Activated CD4-positive, alpha-beta T cell treated with anti-CD3 and anti-CD28 coated beads for 36 hours (primary cell): ENCODE results near the gene CARNS1. TPM values are rescaled to one million over a fixed set of nuclear protein-coding genes. Genes with fewer than 3 reads are reported as not detected.

Experiments
- ATAC-seq: fragments of 200-7000 bp; cut with Tn5 transposase; one replicate; pipeline ENCODE4 v1.10.0; 2021; ENCODE audit warnings: mild to moderate bottlenecking, moderate library complexity
- CTCF ChIA-PET: fragments of 350-600 bp; sonication (Branson Sonifier 250); formaldehyde crosslinking; loops from one replicate; lab custom pipeline; 2021; ENCODE audit warnings: antibody characterized with exemption; lab: Charles Lee
- POLR2A ChIA-PET: fragments of 350-600 bp; sonication (Branson Sonifier 250); formaldehyde crosslinking; loops from one replicate; lab custom pipeline; 2021; ENCODE audit warnings: antibody characterized with exemption, inconsistent platforms; lab: Charles Lee
- DNase-seq: peaks from one replicate; pipeline ENCODE4 v3.0.0-alpha.2; 2020
- H3K27ac Mint-ChIP-seq: one replicate; pipeline ENCODE4 v1.8.0; 2021; ENCODE audit warnings: mixed read lengths
- H3K27me3 Mint-ChIP-seq: one replicate; pipeline ENCODE4 v1.8.0; 2021; ENCODE audit warnings: mixed read lengths
- H3K36me3 Mint-ChIP-seq: one replicate; pipeline ENCODE4 v1.8.0; 2021; ENCODE audit warnings: low read depth, mixed read lengths
- H3K4me1 Mint-ChIP-seq: one replicate; pipeline ENCODE4 v1.8.0; 2021; ENCODE audit warnings: mixed read lengths
- H3K4me3 Mint-ChIP-seq: one replicate; pipeline ENCODE4 v1.8.0; 2021; ENCODE audit warnings: mild to moderate bottlenecking, moderate library complexity, mixed read lengths
- H3K9me3 Mint-ChIP-seq: one replicate; pipeline ENCODE4 v1.8.0; 2021; ENCODE audit warnings: low read depth, mixed read lengths
- intact Hi-C, 2 experiments: fragments of 100-400 bp; cut with DNase I in 1 of 2; cut with micrococcal nuclease in 1 of 2; formaldehyde crosslinking; loops; one replicate each; pipeline versions ENCODE4 v1.14.2 to v1.15.1; 2022 to 2024; cut with DNase I, micrococcal nuclease
- total RNA-seq, 2 experiments: library from RNA; stranded (reverse); gene quantifications; one replicate each; pipeline ENCODE4 v1.2.3, GENCODE V29; 2021

CARNS1 gene
- total RNA-seq, 2 experiments from 2014 or later: 1.5 to 1.6 TPM

DNA sequence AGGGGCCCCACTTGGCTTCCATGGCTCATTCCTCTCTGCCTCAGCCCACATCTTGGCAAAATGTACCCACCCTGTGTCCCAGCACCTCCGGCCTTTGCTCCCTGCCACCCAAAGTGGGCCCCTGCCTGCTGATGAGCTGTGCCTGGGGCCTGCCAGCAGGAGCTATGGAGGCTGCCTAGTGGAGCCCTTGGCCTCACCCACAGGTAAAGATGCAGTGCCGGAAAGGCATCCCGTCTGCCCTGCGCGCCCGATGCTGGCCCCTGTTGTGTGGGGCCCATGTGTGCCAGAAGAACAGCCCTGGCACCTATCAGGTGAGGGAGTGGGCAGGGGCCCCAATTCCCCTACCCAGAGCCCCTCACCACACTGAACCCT lies 10.3 kb upstream of the CARNS1 start:
- peaks cover 50% of the 10 kb centered on the region for H3K36me3 Mint-ChIP-seq
- CTCF ChIA-PET: interaction anchor here (1.0 to 5.2 kb wide), 6 partner anchors 9 to 164 kb away, joined by 3 to 34 read pairs (median 4); partner anchors contain the start of gene POLD4

GRCh38 chr11:67405688-67406339 lies 9.7 kb upstream of the CARNS1 start:
- peak overlapping the region; percentile 87 for H3K27ac Mint-ChIP-seq
- intact Hi-C loops: loop anchor here (2.0 to 10.0 kb wide), 2 partner anchors 33 to 719 kb away; partner anchors contain the start of gene CHKA (in 1 of the 2)
- DNase-seq (no peak), ATAC-seq (no peak)
- ChIA-PET POLR2A (interaction anchor here (2.5 kb wide), 1 partner anchor 14 kb away, joined by 14 read pairs; no protein-coding TSS in a partner anchor), CTCF (interaction anchor here (1.0 to 5.2 kb wide), 5 partner anchors 10 to 165 kb away, joined by 3 to 34 read pairs (median 4); partner anchors contain the start of gene POLD4)
- H3K27me3 Mint-ChIP-seq: no peaks in the 10 kb centered on the region
- H3K4me3 Mint-ChIP-seq: peak overlapping the region; percentile 85
- peaks cover 58% of the 10 kb centered on the region for H3K4me1 Mint-ChIP-seq
- peaks cover 45% of the 10 kb centered on the region for H3K36me3 Mint-ChIP-seq
- H3K9me3 Mint-ChIP-seq: no peaks in the 10 kb centered on the region

More for the DNA sequence above, 10.3 kb upstream of the CARNS1 start:
- H3K4me3 Mint-ChIP-seq: peak overlapping the region; percentile 85
- POLR2A ChIA-PET: interaction anchor here (0.6 to 2.5 kb wide), 3 partner anchors 8 to 14 kb away, joined by 4 to 14 read pairs (median 6); partner anchors contain the start of gene RAD9A
- ATAC-seq (no peak), DNase-seq (peak; percentile 57)
- H3K27me3 Mint-ChIP-seq: no peaks in the 10 kb centered on the region
- no peaks in the 10 kb centered on the region for H3K9me3 Mint-ChIP-seq
- intact Hi-C loops: loop anchor here in 1 of 2 experiments (10.0 kb wide), 1 partner anchor 720 kb away; the partner anchor contains the start of gene CHKA
- H3K4me1 Mint-ChIP-seq: peaks cover 58% of the 10 kb centered on the region
- H3K27ac Mint-ChIP-seq: peak overlapping the region; percentile 87

- H3K4me1 Mint-ChIP-seq: peaks cover 65% of the 10 kb centered on the region
- peak overlapping the region; percentile 87 for H3K27ac Mint-ChIP-seq
- peak overlapping the region; percentile 85 for H3K4me3 Mint-ChIP-seq
- no peak for ATAC-seq
- H3K27me3 Mint-ChIP-seq: no peaks in the 10 kb centered on the region
- peaks cover 43% of the 10 kb centered on the region for H3K36me3 Mint-ChIP-seq
- H3K9me3 Mint-ChIP-seq: no peaks in the 10 kb centered on the region
- intact Hi-C loops: loop anchor here (2.0 to 10.0 kb wide), 2 partner anchors 32 to 718 kb away; partner anchors contain the start of gene CHKA (in 1 of the 2)
- CTCF ChIA-PET: interaction anchor here (1.2 to 1.3 kb wide), 3 partner anchors 12 to 63 kb away, joined by 3 to 8 read pairs (median 4); no protein-coding TSS in a partner anchor
- POLR2A ChIA-PET: interaction anchor here (0.6 kb wide), 1 partner anchor 178 kb away, joined by 8 read pairs; no protein-coding TSS in a partner anchor
- DNase-seq: peak; percentile 18
Measured at GRCh38 chr11:67406420-67406968, 9.0 kb upstream of the CARNS1 start.

GRCh38 chr11:67406969-67407687 lies 8.3 kb upstream of the CARNS1 start:
- H3K27ac Mint-ChIP-seq: peak overlapping the region; percentile 87
- ChIA-PET CTCF (interaction anchor here (1.0 to 1.3 kb wide), 6 partner anchors 11 to 98 kb away, joined by 3 to 8 read pairs (median 4); partner anchors contain the start of gene PITPNM1), POLR2A (interaction anchor here (0.6 to 3.0 kb wide), 5 partner anchors 11 to 178 kb away, joined by 3 to 13 read pairs (median 4); partner anchors contain the start of genes PTPRCAP and RPS6KB2)
- peak overlapping the region; percentile 85 for H3K4me3 Mint-ChIP-seq
- H3K9me3 Mint-ChIP-seq: no peaks in the 10 kb centered on the region
- peaks cover 71% of the 10 kb centered on the region for H3K4me1 Mint-ChIP-seq
- DNase-seq (peak; percentile 61), ATAC-seq (no peak)
- intact Hi-C loops: loop anchor here (1.0 to 10.0 kb wide), 3 partner anchors 9 to 718 kb away; partner anchors contain the start of gene CHKA (in 1 of the 2)
- H3K27me3 Mint-ChIP-seq: no peaks in the 10 kb centered on the region
- H3K36me3 Mint-ChIP-seq: peaks cover 43% of the 10 kb centered on the region

DNA sequence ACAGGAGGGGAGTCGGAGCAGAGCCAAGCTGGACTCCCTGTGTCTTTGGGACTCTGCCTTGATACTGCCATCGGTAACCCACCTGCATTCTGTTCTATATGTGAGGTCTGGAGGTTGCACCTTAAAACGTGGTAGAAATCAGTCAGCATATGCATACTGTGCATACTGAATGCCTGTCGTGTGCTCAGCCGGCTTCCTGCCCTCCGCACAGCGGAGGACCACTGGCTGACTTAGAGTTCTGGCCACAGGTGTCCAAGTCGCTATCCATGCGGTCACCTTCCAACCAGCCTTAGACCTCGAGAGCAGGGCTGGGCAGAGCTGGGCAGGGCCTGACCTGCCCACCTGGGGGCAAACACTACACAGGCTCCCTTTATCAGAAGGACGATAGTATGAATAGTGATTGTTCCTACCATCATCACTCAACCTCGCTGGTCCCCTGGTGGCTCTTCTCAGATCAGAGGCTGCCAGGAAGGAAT lies 7.8 kb upstream of the CARNS1 start:
- DNase-seq (no peak), ATAC-seq (no peak)
- Mint-ChIP-seq H3K27ac (peak overlapping the region; percentile 87), H3K9me3 (no peaks in the 10 kb centered on the region), H3K4me1 (peaks cover 74% of the 10 kb centered on the region), H3K36me3 (peaks cover 43% of the 10 kb centered on the region), H3K27me3 (no peaks in the 10 kb centered on the region), H3K4me3 (peak overlapping the region; percentile 85)
- CTCF ChIA-PET: interaction anchor here (0.6 to 2.1 kb wide), 8 partner anchors 10 to 100 kb away, joined by 3 to 10 read pairs (median 4); partner anchors contain the start of gene PITPNM1
- POLR2A ChIA-PET: interaction anchor here (0.6 to 3.0 kb wide), 4 partner anchors 11 to 43 kb away, joined by 3 to 13 read pairs (median 4); partner anchors contain the start of genes PTPRCAP and RPS6KB2
- intact Hi-C loops: loop anchor here (1.0 to 10.0 kb wide), 3 partner anchors 9 to 717 kb away; partner anchors contain the start of gene CHKA (in 1 of the 2)

DNA sequence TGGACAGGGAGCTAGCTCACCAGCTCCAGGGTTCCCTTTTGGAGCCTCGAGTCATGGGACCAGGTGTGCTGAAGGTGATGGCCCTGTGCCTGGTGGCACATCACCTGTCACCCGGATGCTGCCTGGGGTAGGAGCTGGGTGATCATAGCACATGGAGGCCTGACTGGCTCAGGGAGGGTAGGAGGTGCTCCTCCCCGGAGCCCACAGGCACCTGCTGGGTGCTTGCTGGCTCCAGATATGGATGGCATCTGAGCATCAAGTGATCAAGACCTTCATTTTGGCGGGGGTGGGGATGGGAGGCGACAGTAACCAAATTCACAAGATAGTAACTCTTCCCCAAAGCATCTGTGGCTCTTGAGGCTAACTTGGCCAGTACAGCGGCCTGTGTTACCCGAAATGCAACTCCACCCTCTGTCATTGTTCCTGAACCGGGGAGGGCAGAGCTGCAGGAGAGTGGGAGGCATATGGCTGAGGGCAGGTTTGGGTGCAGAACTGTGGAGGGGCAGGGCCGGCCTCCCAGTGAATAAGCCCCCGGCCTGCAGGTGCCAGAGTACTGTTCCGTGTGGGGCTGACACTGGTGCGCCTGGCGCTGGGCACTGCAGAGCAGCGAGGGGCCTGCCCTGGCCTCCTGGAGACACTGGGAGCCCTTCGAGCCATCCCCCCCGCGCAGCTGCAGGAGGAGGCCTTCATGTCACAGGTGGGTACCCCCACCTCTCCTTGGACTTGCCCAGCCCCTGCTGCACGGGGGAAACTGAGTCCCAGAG lies 6.9 kb upstream of the CARNS1 start:
- Mint-ChIP-seq H3K36me3 (peaks cover 43% of the 10 kb centered on the region), H3K27ac (peak overlapping the region; percentile 87), H3K27me3 (no peaks in the 10 kb centered on the region), H3K4me1 (peaks cover 75% of the 10 kb centered on the region), H3K9me3 (no peaks in the 10 kb centered on the region), H3K4me3 (peak overlapping the region; percentile 85)
- DNase-seq: peak; percentile 52
- ChIA-PET CTCF (interaction anchor here (0.6 to 2.1 kb wide), 9 partner anchors 10 to 141 kb away, joined by 3 to 10 read pairs (median 3); no protein-coding TSS in a partner anchor), POLR2A (interaction anchor here (0.9 to 3.0 kb wide), 2 partner anchors 10 to 28 kb away, joined by 3 to 13 read pairs; no protein-coding TSS in a partner anchor)
- intact Hi-C loops: loop anchor here in 1 of 2 experiments (10.0 kb wide), 1 partner anchor 716 kb away; the partner anchor contains the start of gene CHKA
- peak; percentile 1 for ATAC-seq

DNA sequence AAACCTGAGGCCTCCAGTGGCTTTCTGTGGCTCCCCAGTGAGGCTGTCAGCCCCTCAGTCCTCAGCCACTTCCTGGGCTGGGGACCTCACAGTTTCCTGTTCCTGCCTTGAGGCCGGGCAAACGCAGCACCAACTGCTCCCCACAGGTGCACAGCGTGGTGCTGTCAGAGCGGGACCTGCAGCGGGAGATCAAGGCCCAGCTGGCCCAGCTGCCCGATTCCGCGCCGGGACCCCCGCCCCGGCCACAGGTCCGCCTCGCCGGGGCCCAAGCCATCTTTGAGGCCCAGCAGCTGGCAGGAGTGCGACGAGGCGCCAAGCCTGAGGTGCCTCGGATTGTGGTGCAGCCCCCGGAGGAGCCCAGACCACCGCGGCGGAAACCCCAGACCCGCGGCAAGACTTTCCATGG lies 6.2 kb upstream of the CARNS1 start:
- ChIA-PET POLR2A (interaction anchor here (0.9 to 3.0 kb wide), 2 partner anchors 9 to 27 kb away, joined by 3 to 13 read pairs; no protein-coding TSS in a partner anchor), CTCF (interaction anchor here (0.7 to 2.1 kb wide), 6 partner anchors 9 to 141 kb away, joined by 3 to 10 read pairs (median 3); no protein-coding TSS in a partner anchor)
- peak; percentile 84 for DNase-seq
- peak; percentile 62 for ATAC-seq
- no peaks in the 10 kb centered on the region for H3K27me3 Mint-ChIP-seq
- intact Hi-C loops: loop anchor here in 1 of 2 experiments (10.0 kb wide), 1 partner anchor 716 kb away; the partner anchor contains the start of gene CHKA
- peak overlapping the region; percentile 87 for H3K27ac Mint-ChIP-seq
- H3K4me1 Mint-ChIP-seq: peaks cover 74% of the 10 kb centered on the region
- H3K9me3 Mint-ChIP-seq: no peaks in the 10 kb centered on the region
- H3K4me3 Mint-ChIP-seq: peak overlapping the region; percentile 85
- H3K36me3 Mint-ChIP-seq: peaks cover 43% of the 10 kb centered on the region

GRCh38 chr11:67409781-67410368 lies 5.6 kb upstream of the CARNS1 start:
- Mint-ChIP-seq H3K4me3 (peak overlapping the region; percentile 85), H3K27ac (peak overlapping the region; percentile 87), H3K36me3 (peaks cover 39% of the 10 kb centered on the region), H3K9me3 (no peaks in the 10 kb centered on the region), H3K4me1 (peaks cover 76% of the 10 kb centered on the region), H3K27me3 (no peaks in the 10 kb centered on the region)
- POLR2A ChIA-PET: interaction anchor here (3.0 kb wide), 1 partner anchor 8 kb away, joined by 13 read pairs; no protein-coding TSS in a partner anchor
- intact Hi-C loops: loop anchor here in 1 of 2 experiments (10.0 kb wide), 1 partner anchor 715 kb away; the partner anchor contains the start of gene CHKA
- ATAC-seq: no peak
- peak; percentile 44 for DNase-seq
- CTCF ChIA-PET: interaction anchor here (0.9 to 2.1 kb wide), 3 partner anchors 9 to 80 kb away, joined by 3 to 10 read pairs (median 4); no protein-coding TSS in a partner anchor

DNA sequence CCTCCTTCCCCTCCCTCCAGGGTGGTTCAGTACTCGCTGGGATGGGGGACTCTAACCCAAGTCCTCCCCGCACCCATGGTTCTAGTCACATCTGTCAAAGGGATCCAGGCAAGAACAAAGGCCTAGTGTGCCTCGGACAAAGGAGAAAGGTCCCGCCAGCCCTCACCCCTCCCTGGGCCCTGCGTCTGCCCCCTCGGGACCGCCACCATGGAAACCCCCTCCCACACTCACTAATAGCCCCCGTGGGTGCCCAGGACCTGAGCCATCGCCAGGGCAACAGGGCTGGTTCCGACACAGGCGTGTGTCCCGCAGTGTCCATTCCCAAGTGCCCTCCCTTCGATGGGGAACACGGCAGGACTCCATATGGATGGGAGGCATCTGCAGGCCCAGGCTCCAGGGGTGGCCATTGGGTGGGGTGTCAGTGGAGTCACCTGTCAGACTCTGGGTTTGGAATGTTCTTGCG lies 5.1 kb upstream of the CARNS1 start:
- ChIA-PET CTCF (no interaction called here), POLR2A (no interaction called here)
- peak overlapping the region; percentile 85 for H3K4me3 Mint-ChIP-seq
- no peaks in the 10 kb centered on the region for H3K9me3 Mint-ChIP-seq
- intact Hi-C loops: no loop called here
- H3K4me1 Mint-ChIP-seq: peaks cover 80% of the 10 kb centered on the region
- peak overlapping the region; percentile 58 for H3K27ac Mint-ChIP-seq
- peaks cover 34% of the 10 kb centered on the region for H3K36me3 Mint-ChIP-seq
- no peak for DNase-seq
- no peaks in the 10 kb centered on the region for H3K27me3 Mint-ChIP-seq
- no peak for ATAC-seq
